CD14-positive monocyte (primary cell): ENCODE data around the gene TOR1AIP1. TPM values are rescaled to one million over a fixed set of nuclear protein-coding genes. Genes with fewer than 3 reads are reported as not detected.

Experiments
- DNase-seq, 3 donors: peaks; one replicate each; pipeline ENCODE4 v3.0.0-alpha.2; 2011 to 2022
- H2AFZ ChIP-seq: 2 replicates; pipeline ENCODE4 v1.6.0; 2012; ENCODE audit warnings: mild to moderate bottlenecking, low read depth, low read length, inconsistent platforms; ENCODE audit not compliant: insufficient read depth, poor library complexity, severe bottlenecking
- H3K27ac ChIP-seq, 2 donors: 1 replicate in 1 of 2; 2 replicates in 1 of 2; pipeline ENCODE4 v1.5.1; 2012 to 2013; ENCODE audit warnings: low read length in 2 of 2, control low read depth in 1 of 2, inconsistent platforms in 1 of 2, low read depth in 1 of 2, mild to moderate bottlenecking in 1 of 2
- H3K27me3 ChIP-seq, 2 donors: one replicate each; pipeline versions ENCODE4 v1.6.0 to v1.6.1; 2011 to 2013; ENCODE audit warnings: low read length in 2 of 2; ENCODE audit not compliant: control insufficient read depth in 2 of 2, insufficient read depth in 2 of 2
- H3K36me3 ChIP-seq, 2 donors: replicated peaks in 1 of 2; 1 replicate in 1 of 2; 2 replicates in 1 of 2; pipeline versions ENCODE4 v1.5.1 to v1.6.1; 2012 to 2013; ENCODE audit warnings: low read length in 2 of 2, control low read depth in 1 of 2, inconsistent platforms in 1 of 2, mild to moderate bottlenecking in 1 of 2; ENCODE audit not compliant: insufficient read depth in 2 of 2, control insufficient read depth in 1 of 2
- H3K4me1 ChIP-seq, 2 donors: 1 replicate in 1 of 2; 2 replicates in 1 of 2; pipeline versions ENCODE4 v1.5.1 to v1.6.1; 2012 to 2013; ENCODE audit warnings: low read length in 2 of 2, control low read depth in 1 of 2, inconsistent platforms in 1 of 2, mild to moderate bottlenecking in 1 of 2, moderate library complexity in 1 of 2; ENCODE audit not compliant: insufficient read depth in 2 of 2, control insufficient read depth in 1 of 2
- H3K4me2 ChIP-seq: replicated peaks from 2 replicates; pipeline ENCODE3; 2012; ENCODE audit warnings: low read length, moderate library complexity, mild to moderate bottlenecking; ENCODE audit not compliant: poor library complexity, severe bottlenecking; ENCODE audit errors: extremely low read depth
- H3K4me3 ChIP-seq, 3 experiments: fragments of 200-600 bp in 1 of 3; sonication (generic) in 1 of 3; replicated peaks in 1 of 3; 1 replicate in 2 of 3; 2 replicates in 1 of 3; pipeline ENCODE4 v1.5.1; 2011 to 2013; ENCODE audit warnings: low read length in 3 of 3, mild to moderate bottlenecking in 3 of 3, control low read depth in 2 of 3, low read depth in 2 of 3, inconsistent platforms in 1 of 3, moderate library complexity in 1 of 3
- H3K79me2 ChIP-seq: 2 replicates; pipeline ENCODE4 v1.6.0; 2012; ENCODE audit warnings: mild to moderate bottlenecking, control low read depth, inconsistent platforms, low read length, moderate library complexity; ENCODE audit not compliant: insufficient read depth
- H3K9ac ChIP-seq: 2 replicates; pipeline ENCODE4 v1.6.0; 2017; ENCODE audit warnings: low read length, mild to moderate bottlenecking; ENCODE audit not compliant: insufficient read depth, poor library complexity, severe bottlenecking
- H3K9me3 ChIP-seq, 2 donors: replicated peaks in 1 of 2; 1 replicate in 1 of 2; 2 replicates in 1 of 2; pipeline versions ENCODE4 v1.5.1 to v1.6.1; 2012 to 2013; ENCODE audit warnings: low read length in 2 of 2, control low read depth in 1 of 2; ENCODE audit not compliant: control insufficient read depth in 1 of 2, insufficient read depth in 1 of 2
- H4K20me1 ChIP-seq: 2 replicates; pipeline ENCODE4 v1.6.0; 2012; ENCODE audit warnings: mild to moderate bottlenecking, low read length, control low read depth, moderate library complexity; ENCODE audit not compliant: insufficient read depth
- H3K27ac Mint-ChIP-seq, 7 donors: one replicate each; pipeline ENCODE4 v1.8.0; 2020; ENCODE audit warnings: mild to moderate bottlenecking in 7 of 7, mixed read lengths in 7 of 7, moderate library complexity in 6 of 7, inconsistent platforms in 2 of 7
- H3K27me3 Mint-ChIP-seq, 3 donors: one replicate each; pipeline ENCODE4 v1.8.0; 2021 to 2022; ENCODE audit warnings: low read depth in 3 of 3, mild to moderate bottlenecking in 3 of 3, mixed read lengths in 3 of 3, moderate library complexity in 3 of 3, inconsistent platforms in 1 of 3
- H3K36me3 Mint-ChIP-seq, 2 donors: one replicate each; pipeline ENCODE4 v1.8.0; 2020; ENCODE audit warnings: mixed read lengths in 2 of 2, inconsistent platforms in 1 of 2, mild to moderate bottlenecking in 1 of 2
- H3K4me1 Mint-ChIP-seq: one replicate; pipeline ENCODE4 v1.8.0; 2020; ENCODE audit warnings: mild to moderate bottlenecking, mixed read lengths
- H3K4me3 Mint-ChIP-seq, 2 donors: one replicate each; pipeline ENCODE4 v1.8.0; 2020; ENCODE audit warnings: mild to moderate bottlenecking in 2 of 2, mixed read lengths in 2 of 2, moderate library complexity in 1 of 2
- H3K9me3 Mint-ChIP-seq, 7 donors: one replicate each; pipeline ENCODE4 v1.8.0; 2020 to 2022; ENCODE audit warnings: mixed read lengths in 7 of 7, mild to moderate bottlenecking in 6 of 7, moderate library complexity in 6 of 7, inconsistent platforms in 2 of 7
- CTCF ChIP-seq: fragments of 200-600 bp; IDR thresholded peaks from one replicate; pipeline ENCODE4 v1.8.0; 2022; ENCODE audit warnings: antibody characterized with exemption, mild to moderate bottlenecking
- WGBS: methylation state at CpG from one replicate; pipeline ENCODE4 v1.1.5; 2013; ENCODE audit warnings: missing lambda C conversion rate; ENCODE audit not compliant: insufficient coverage; 5-methylcytosine and 5-hydroxymethylcytosine counted together
- intact Hi-C, 2 donors: fragments of 100-400 bp; cut with micrococcal nuclease; formaldehyde crosslinking; loops; one replicate each; pipeline versions ENCODE4 v1.15.0 to v1.15.1; 2023
- polyA plus RNA-seq, 3 donors: library from polyadenylated mRNA; depleted of rRNA in 1 of 3; unstranded in 2 of 3; stranded (reverse) in 1 of 3; fragments of 300-500 nt in 2 of 3; fragments of >200 nt in 1 of 3; fragmentation: Illumina TruSeq in 2 of 3; gene quantifications; 1 replicate in 2 of 3; 2 replicates in 1 of 3; pipeline ENCODE4 v1.2.3, GENCODE V29; 2012 to 2021

The TOR1AIP1 gene
- polyA plus RNA-seq, 3 donors, result 18.8 to 114 (median 77.5) TPM

GRCh38 chr1:179968994-179969919 lies 87.2 kb downstream of the TOR1AIP1 start:
- no peak for TF ChIP-seq CTCF
- Histone ChIP-seq H2AFZ (no peak overlapping the region), H3K9ac (no peak overlapping the region), H3K27me3 (no peaks in the 10 kb centered on the region), H3K4me3 (no peak overlapping the region), H4K20me1 (peaks cover 94% of the 10 kb centered on the region), H3K36me3 (peaks cover 0 to 10% of the 10 kb centered on the region in 2 donors), H3K4me1 (peaks cover 19 to 27% of the 10 kb centered on the region in 2 donors), H3K27ac (peak overlapping the region; percentile 40 to 55), H3K9me3 (peaks cover 0 to 10% of the 10 kb centered on the region in 2 donors), H3K79me2 (peaks cover 100% of the 10 kb centered on the region), H3K4me2 (no peak overlapping the region)
- H3K9me3 Mint-ChIP-seq, result peaks cover 0 to 9% (median 0%) of the 10 kb centered on the region in 7 donors
- 53% methylated on average over 5 of the region's 8 CpGs for WGBS
- H3K27ac Mint-ChIP-seq, result peak overlapping the region; percentile 10 to 81 (median 72)
- DNase-seq, result no peak
- H3K36me3 Mint-ChIP-seq, result peaks cover 8% of the 10 kb centered on the region in 2 donors
- no peak overlapping the region for H3K4me3 Mint-ChIP-seq
- H3K4me1 Mint-ChIP-seq, result peaks cover 46% of the 10 kb centered on the region
- intact Hi-C loops, result no loop called here
- peaks cover 0 to 2% (median 0%) of the 10 kb centered on the region in 3 donors for H3K27me3 Mint-ChIP-seq

Other genes starting within 250 kb of the TOR1AIP1 start
- not detected for gene FAM163A, start 139.0 kb upstream of the TOR1AIP1 start, polyA plus RNA-seq
- 10 to 100 TPM in 2 of 3 donors, 1 to 10 TPM in 1; 9.9 to 21.5 (median 20.5) TPM for gene TOR1AIP2, start 4.5 kb upstream of the TOR1AIP1 start, polyA plus RNA-seq
- 10 to 100 TPM in 1 of 3 donors, 1 to 10 TPM in 2; 6.7 to 19.8 (median 9.0) TPM for gene CEP350, start 72.5 kb downstream of the TOR1AIP1 start, polyA plus RNA-seq